ENCODE data around the gene KSR1.

- TF ChIP-seq CTCF (IDR thresholded peaks at IDR 0.05) (no peak), POLR2A (IDR thresholded peaks at IDR 0.05) (no peak)
These were observed 160.2 kb downstream of the KSR1 start for GRCh38 chr17:27616414-27616813.
